Ishikawa (cell line): ENCODE measurements around the gene OR6B3.

Experiments used
- CEBPB ChIP-seq: IDR thresholded peaks from 2 replicates; pipeline ENCODE4 v1.6.1; 2012
- CREB1 ChIP-seq: IDR thresholded peaks from 2 replicates; pipeline ENCODE4 v1.6.1; 2012; ENCODE audit warnings: low read depth
- EGR1 ChIP-seq: IDR thresholded peaks from 2 replicates; pipeline ENCODE4 v1.6.1; 2012
- EP300 ChIP-seq: IDR thresholded peaks from 2 replicates; pipeline ENCODE4 v1.6.1; 2012; ENCODE audit warnings: borderline replicate concordance
- FOXM1 ChIP-seq: IDR thresholded peaks from 2 replicates; pipeline ENCODE4 v1.6.1; 2012; ENCODE audit warnings: low read depth, borderline replicate concordance
- MAX ChIP-seq: IDR thresholded peaks from 2 replicates; pipeline ENCODE4 v1.6.1; 2012
- NFIC ChIP-seq: IDR thresholded peaks from 2 replicates; pipeline ENCODE4 v1.6.1; 2012
- RAD21 ChIP-seq: IDR thresholded peaks from 2 replicates; pipeline ENCODE4 v1.6.1; 2012; ENCODE audit warnings: low read depth
- REST ChIP-seq: IDR thresholded peaks from 2 replicates; pipeline ENCODE4 v1.6.1; 2012; ENCODE audit warnings: low read depth, mild to moderate bottlenecking
- TAF1 ChIP-seq: IDR thresholded peaks from 2 replicates; pipeline ENCODE4 v1.6.1; 2012; ENCODE audit warnings: low read depth, mild to moderate bottlenecking
- TCF12 ChIP-seq: IDR thresholded peaks from 2 replicates; pipeline ENCODE4 v1.6.1; 2012; ENCODE audit warnings: low read depth
- TEAD4 ChIP-seq: IDR thresholded peaks from 2 replicates; pipeline ENCODE4 v1.6.1; 2012
- USF1 ChIP-seq: IDR thresholded peaks from 2 replicates; pipeline ENCODE4 v1.6.1; 2012
- YY1 ChIP-seq: IDR thresholded peaks from 2 replicates; pipeline ENCODE4 v1.6.1; 2012; ENCODE audit warnings: low read depth
- ZBTB7A ChIP-seq: IDR thresholded peaks from 2 replicates; pipeline ENCODE4 v1.6.1; 2012; ENCODE audit warnings: low read depth

Gene OR6B3

GRCh38 chr2:240053173-240054155 lies at the start of gene OR6B3:
Gene OR6B3, minus strand, starts transcription at chr2:240053521.
- TF ChIP-seq EP300 (no peak), NFIC (no peak), REST (no peak), TEAD4 (no peak), TAF1 (no peak), MAX (no peak), RAD21 (no peak), YY1 (no peak), CREB1 (no peak), EGR1 (no peak), FOXM1 (no peak), CEBPB (no peak)

GRCh38 chr2:240098349-240098748 lies 45.0 kb upstream of the OR6B3 start:
- TF ChIP-seq REST, result no peak
- no peak for TF ChIP-seq TEAD4
- TF ChIP-seq USF1, result no peak
- TF ChIP-seq TAF1, result no peak
- no peak for TF ChIP-seq TCF12
- no peak for TF ChIP-seq FOXM1
- no peak for TF ChIP-seq ZBTB7A
- TF ChIP-seq CREB1, result no peak
- no peak for TF ChIP-seq CEBPB

GRCh38 chr2:240095556-240096523 lies 42.5 kb upstream of the OR6B3 start:
- TF ChIP-seq FOXM1 (no peak), YY1 (no peak)

- TF ChIP-seq ZBTB7A, result no peak
- TF ChIP-seq TCF12, result no peak
- no peak for TF ChIP-seq TAF1
- TF ChIP-seq RAD21, result no peak
- no peak for TF ChIP-seq USF1
- no peak for TF ChIP-seq FOXM1
- TF ChIP-seq CREB1, result no peak
- TF ChIP-seq EGR1, result no peak
- TF ChIP-seq CEBPB, result no peak
Observed at GRCh38 chr2:240089306-240089705, 36.0 kb upstream of the OR6B3 start.

- TF ChIP-seq MAX, result no peak
- no peak for TF ChIP-seq TCF12
- TF ChIP-seq RAD21, result no peak
- TF ChIP-seq TAF1, result no peak
- TF ChIP-seq ZBTB7A, result no peak
- no peak for TF ChIP-seq TEAD4
- no peak for TF ChIP-seq USF1
- no peak for TF ChIP-seq FOXM1
- TF ChIP-seq YY1, result no peak
- TF ChIP-seq EP300, result no peak
- no peak for TF ChIP-seq CEBPB
- no peak for TF ChIP-seq CREB1
- TF ChIP-seq NFIC, result no peak
- TF ChIP-seq REST, result no peak
- TF ChIP-seq EGR1, result no peak
Observed at GRCh38 chr2:240086563-240086962, 33.2 kb upstream of the OR6B3 start.
